Suprapubic skin (tissue), 4 donors: ENCODE measurements around the gene RBM34. TPM values are rescaled to one million over a fixed set of nuclear protein-coding genes. Genes with fewer than 3 reads are reported as not detected.

Experiments used
- DNase-seq, 2 donors: peaks; one replicate each; pipeline ENCODE4 v3.0.0-alpha.2; 2019; ENCODE audit warnings: low spot score in 2 of 2
- H3K27ac ChIP-seq: fragments of 200-600 bp; sonication (generic); one replicate; pipeline ENCODE4 v1.5.1; 2019
- H3K27me3 ChIP-seq: fragments of 200-600 bp; sonication (generic); one replicate; pipeline ENCODE4 v1.5.1; 2019
- H3K36me3 ChIP-seq: fragments of 200-600 bp; sonication (generic); one replicate; pipeline ENCODE4 v1.5.1; 2019
- H3K4me1 ChIP-seq: fragments of 200-600 bp; sonication (generic); one replicate; pipeline ENCODE4 v1.5.1; 2019
- H3K4me3 ChIP-seq: fragments of 200-600 bp; sonication (generic); one replicate; pipeline ENCODE4 v1.5.1; 2019; ENCODE audit warnings: mild to moderate bottlenecking
- H3K9me3 ChIP-seq: fragments of 200-600 bp; sonication (generic); one replicate; pipeline ENCODE4 v1.5.1; 2019
- EP300 ChIP-seq: sonication (generic); formaldehyde crosslinking; IDR thresholded peaks from one replicate; pipeline ENCODE4 v1.6.1; 2017; ENCODE audit warnings: antibody characterized with exemption
- POLR2A ChIP-seq, 2 donors: fragments of 450-650 bp; IDR thresholded peaks; one replicate each; pipeline ENCODE4 v1.6.1; 2017; ENCODE audit warnings: antibody characterized with exemption in 2 of 2, mild to moderate bottlenecking in 2 of 2, moderate library complexity in 2 of 2
- POLR2AphosphoS5 ChIP-seq, 3 donors: sonication (generic); formaldehyde crosslinking; IDR thresholded peaks; one replicate each; pipeline ENCODE4 v1.6.1; 2017; ENCODE audit warnings: antibody characterized with exemption in 3 of 3
- WGBS: methylation state at CpG from one replicate; pipeline ENCODE4 v1.1.5; 2018; 5-methylcytosine and 5-hydroxymethylcytosine counted together
- total RNA-seq, 4 donors: library from RNA; depleted of rRNA; stranded (reverse); fragments of >200 nt; gene quantifications; one replicate each; pipeline ENCODE4 v1.1.0, GENCODE V29; 2016
- TF ChIP-seq, protein P1 (sequence below), 2 donors: fragments of 200-600 bp in 1 of 2; fragments of 450-650 bp in 1 of 2; sonication (generic) in 1 of 2; IDR thresholded peaks; one replicate each; pipeline ENCODE4 v1.5.1; 2016 to 2019; ENCODE audit warnings: antibody characterized with exemption in 2 of 2, mild to moderate bottlenecking in 1 of 2, moderate library complexity in 1 of 2

Gene RBM34
- total RNA-seq, 4 donors from 2014 or later, result 35.2 to 75.9 (median 51.2) TPM

DNA sequence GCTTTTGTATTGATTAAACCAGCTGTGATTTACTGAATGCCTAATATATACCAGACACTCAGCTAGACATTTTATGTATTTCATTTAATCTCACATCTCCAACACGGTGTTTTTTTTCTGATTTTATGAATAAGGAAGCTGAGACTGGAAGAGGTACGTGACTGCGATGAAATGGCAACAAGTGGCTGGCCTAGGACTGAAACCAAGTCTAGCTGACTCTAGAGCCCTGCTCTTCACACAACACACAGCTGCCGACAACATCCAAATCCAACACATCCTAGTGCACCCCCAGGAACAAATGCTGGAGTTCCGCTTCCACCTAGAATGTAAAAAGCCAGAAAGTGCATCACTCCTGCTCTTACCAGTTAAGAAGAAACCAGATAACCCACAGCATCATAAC is 21.7 kb downstream of the RBM34 start:
- H3K27ac ChIP-seq, result no peak overlapping the region
- H3K36me3 ChIP-seq, result peaks cover 87% of the 10 kb centered on the region
- no peaks in the 10 kb centered on the region for H3K27me3 ChIP-seq
- H3K4me3 ChIP-seq, result no peak overlapping the region
- TF ChIP-seq EP300, result no peak
- TF ChIP-seq POLR2AphosphoS5 (IDR thresholded peaks at IDR 0.05), result no peak
- no peak for TF ChIP-seq POLR2A (IDR thresholded peaks at IDR 0.05)
- TF ChIP-seq, protein P1, sequence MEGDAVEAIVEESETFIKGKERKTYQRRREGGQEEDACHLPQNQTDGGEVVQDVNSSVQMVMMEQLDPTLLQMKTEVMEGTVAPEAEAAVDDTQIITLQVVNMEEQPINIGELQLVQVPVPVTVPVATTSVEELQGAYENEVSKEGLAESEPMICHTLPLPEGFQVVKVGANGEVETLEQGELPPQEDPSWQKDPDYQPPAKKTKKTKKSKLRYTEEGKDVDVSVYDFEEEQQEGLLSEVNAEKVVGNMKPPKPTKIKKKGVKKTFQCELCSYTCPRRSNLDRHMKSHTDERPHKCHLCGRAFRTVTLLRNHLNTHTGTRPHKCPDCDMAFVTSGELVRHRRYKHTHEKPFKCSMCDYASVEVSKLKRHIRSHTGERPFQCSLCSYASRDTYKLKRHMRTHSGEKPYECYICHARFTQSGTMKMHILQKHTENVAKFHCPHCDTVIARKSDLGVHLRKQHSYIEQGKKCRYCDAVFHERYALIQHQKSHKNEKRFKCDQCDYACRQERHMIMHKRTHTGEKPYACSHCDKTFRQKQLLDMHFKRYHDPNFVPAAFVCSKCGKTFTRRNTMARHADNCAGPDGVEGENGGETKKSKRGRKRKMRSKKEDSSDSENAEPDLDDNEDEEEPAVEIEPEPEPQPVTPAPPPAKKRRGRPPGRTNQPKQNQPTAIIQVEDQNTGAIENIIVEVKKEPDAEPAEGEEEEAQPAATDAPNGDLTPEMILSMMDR (IDR thresholded peaks at IDR 0.05), result no peak
- DNase-seq, result no peak
- H3K4me1 ChIP-seq, result no peaks in the 10 kb centered on the region
- 94% methylated on average over 5 of the region's 5 CpGs for WGBS
- H3K9me3 ChIP-seq, result no peaks in the 10 kb centered on the region

DNA sequence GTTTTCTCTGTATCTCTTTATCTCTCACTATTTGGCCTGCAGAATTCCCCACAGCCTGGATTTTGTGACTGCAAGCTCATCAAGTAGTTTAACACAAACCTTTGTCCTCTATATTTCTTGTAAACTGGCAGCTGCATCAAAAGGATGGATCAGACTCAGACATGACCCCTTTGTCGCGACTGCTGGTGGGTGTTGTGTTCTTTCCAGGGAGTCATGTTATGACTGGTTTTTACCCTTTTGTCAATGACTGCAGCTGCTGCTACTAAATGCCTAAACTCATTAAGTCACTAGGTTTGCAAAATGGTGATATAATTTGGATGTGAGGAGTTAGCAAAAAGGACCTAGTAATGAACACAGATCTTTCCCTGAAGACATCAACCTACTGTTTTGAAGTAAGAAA is 22.2 kb downstream of the RBM34 start:
- DNase-seq, result no peak
- WGBS, result 69% methylated on average over 2 of the region's 2 CpGs
- H3K36me3 ChIP-seq, result peaks cover 88% of the 10 kb centered on the region

DNA sequence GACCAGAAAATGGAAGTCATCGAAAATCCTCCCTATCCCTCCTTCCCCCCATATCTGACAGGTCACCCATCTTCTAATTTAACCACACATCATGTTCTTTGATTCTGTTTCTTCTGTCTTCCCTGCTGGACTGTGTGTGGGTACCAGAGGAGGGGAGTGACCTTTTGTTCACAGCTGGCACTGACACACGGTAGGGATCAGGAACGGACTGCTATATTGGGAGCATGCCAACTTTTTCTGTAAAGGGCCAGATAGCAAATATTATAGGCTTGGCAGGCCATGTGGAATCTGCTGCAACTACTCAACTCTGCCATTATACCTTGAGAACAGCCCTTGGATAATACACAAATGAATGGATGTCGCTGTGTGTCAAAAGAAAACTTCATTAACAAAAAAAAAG is 24.9 kb downstream of the RBM34 start:
- H3K4me1 ChIP-seq, result no peaks in the 10 kb centered on the region
- H3K4me3 ChIP-seq, result no peak overlapping the region
- TF ChIP-seq EP300 (no peak), POLR2A (IDR thresholded peaks at IDR 0.05) (no peak), POLR2AphosphoS5 (IDR thresholded peaks at IDR 0.05) (no peak)
- TF ChIP-seq, protein P1 (IDR thresholded peaks at IDR 0.05), result no peak
- no peak overlapping the region for H3K27ac ChIP-seq
- no peaks in the 10 kb centered on the region for H3K9me3 ChIP-seq
- no peaks in the 10 kb centered on the region for H3K27me3 ChIP-seq
- no peak for DNase-seq
- 60% methylated on average over 4 of the region's 4 CpGs for WGBS
- H3K36me3 ChIP-seq, result peaks cover 78% of the 10 kb centered on the region

More for the DNA sequence above, 22.2 kb downstream of the RBM34 start:
- H3K4me1 ChIP-seq, result no peaks in the 10 kb centered on the region
- no peaks in the 10 kb centered on the region for H3K27me3 ChIP-seq
- H3K27ac ChIP-seq, result no peak overlapping the region
- TF ChIP-seq, protein P1 (IDR thresholded peaks at IDR 0.05), result no peak
- TF ChIP-seq EP300, result no peak
- no peak for TF ChIP-seq POLR2A (IDR thresholded peaks at IDR 0.05)
- TF ChIP-seq POLR2AphosphoS5 (IDR thresholded peaks at IDR 0.05), result no peak
- no peak overlapping the region for H3K4me3 ChIP-seq
- H3K9me3 ChIP-seq, result no peaks in the 10 kb centered on the region

DNA sequence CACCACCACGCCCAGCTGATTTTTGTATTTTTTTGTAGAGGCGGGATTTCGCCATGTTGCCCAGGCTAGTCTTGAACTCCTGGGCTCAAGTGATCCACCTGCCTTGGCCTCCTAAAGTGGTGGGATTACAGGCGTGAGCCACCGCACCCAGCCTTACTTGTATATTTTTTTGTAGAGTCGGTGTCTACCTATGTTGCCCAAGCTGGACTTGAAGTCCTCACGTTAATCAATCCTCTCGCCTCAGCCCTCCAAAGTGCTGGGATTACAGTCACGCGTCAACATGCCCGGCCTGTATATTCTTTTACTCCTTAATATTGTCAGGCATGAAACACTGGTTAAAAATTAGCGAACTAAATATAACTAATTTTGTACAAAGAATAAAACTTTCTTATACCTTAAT is 26.9 kb downstream of the RBM34 start:
- TF ChIP-seq EP300 (no peak), POLR2AphosphoS5 (IDR thresholded peaks at IDR 0.05) (no peak), POLR2A (IDR thresholded peaks at IDR 0.05) (no peak)
- TF ChIP-seq, protein P1 (IDR thresholded peaks at IDR 0.05), result no peak
- WGBS, result 93% methylated on average over 12 of the region's 12 CpGs

DNA sequence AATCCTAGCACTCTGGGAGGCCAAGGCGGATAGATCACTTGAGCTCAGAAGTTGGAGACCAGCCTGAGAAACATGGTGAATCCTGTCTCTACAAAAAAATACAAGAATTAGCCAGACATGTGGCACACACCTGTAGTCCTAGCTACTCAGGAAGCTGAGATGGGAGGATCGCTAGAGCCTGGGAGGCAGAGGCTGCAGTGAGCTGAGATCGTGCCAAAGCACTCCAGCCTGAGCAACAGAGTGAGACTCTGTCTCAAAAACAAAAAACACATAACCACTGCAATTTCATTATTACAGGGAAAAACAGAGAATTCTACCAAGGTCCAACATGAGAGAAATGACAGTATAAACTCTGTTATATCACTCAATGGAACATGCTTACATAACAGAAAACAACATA is 28.0 kb downstream of the RBM34 start:
- H3K4me3 ChIP-seq, result no peak overlapping the region
- TF ChIP-seq POLR2AphosphoS5 (IDR thresholded peaks at IDR 0.05), result no peak
- no peak for TF ChIP-seq EP300
- TF ChIP-seq POLR2A (IDR thresholded peaks at IDR 0.05), result no peak
- TF ChIP-seq, protein P1 (IDR thresholded peaks at IDR 0.05), result no peak
- H3K4me1 ChIP-seq, result peaks cover 5% of the 10 kb centered on the region
- no peaks in the 10 kb centered on the region for H3K27me3 ChIP-seq
- H3K9me3 ChIP-seq, result no peaks in the 10 kb centered on the region
- H3K27ac ChIP-seq, result no peak overlapping the region
- no peak for DNase-seq
- 72% methylated on average over 3 of the region's 3 CpGs for WGBS
- H3K36me3 ChIP-seq, result peaks cover 58% of the 10 kb centered on the region

More for the DNA sequence above, 26.9 kb downstream of the RBM34 start:
- Histone ChIP-seq H3K27me3 (no peaks in the 10 kb centered on the region), H3K36me3 (peaks cover 61% of the 10 kb centered on the region), H3K27ac (no peak overlapping the region), H3K4me1 (peaks cover 3% of the 10 kb centered on the region), H3K9me3 (no peaks in the 10 kb centered on the region), H3K4me3 (no peak overlapping the region)
- DNase-seq, result no peak
